ENCODE results near the gene CACNA2D3.

Gene CACNA2D3

DNA sequence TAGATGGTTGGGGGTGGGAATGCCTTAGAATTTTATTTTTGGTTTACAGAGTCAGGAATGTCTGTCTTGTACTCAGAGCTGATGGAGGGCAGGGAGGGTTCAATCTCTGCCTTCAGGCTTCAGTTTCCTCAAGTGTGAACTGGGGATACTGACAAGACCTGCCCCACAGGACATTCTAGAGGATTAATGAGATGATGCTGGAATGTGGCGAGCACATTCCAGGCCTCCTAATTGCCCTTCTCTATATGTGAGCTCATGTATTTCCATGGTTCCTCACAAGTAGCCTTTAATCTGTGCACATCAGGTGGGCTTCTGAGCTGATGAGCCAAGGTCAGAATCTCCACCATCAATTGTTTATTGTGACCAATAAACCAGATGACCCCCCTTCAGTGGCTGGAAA, 90.4 kb downstream of the CACNA2D3 start:
- TF ChIP-seq TAF1 (IDR thresholded peaks at IDR 0.05; ENCODE audit: borderline replicate concordance, insufficient read depth, low read length) (no peak), SIN3A (IDR thresholded peaks at IDR 0.05; ENCODE audit: borderline replicate concordance, insufficient read depth, low read length) (no peak)
- TF ChIP-seq, protein P1, sequence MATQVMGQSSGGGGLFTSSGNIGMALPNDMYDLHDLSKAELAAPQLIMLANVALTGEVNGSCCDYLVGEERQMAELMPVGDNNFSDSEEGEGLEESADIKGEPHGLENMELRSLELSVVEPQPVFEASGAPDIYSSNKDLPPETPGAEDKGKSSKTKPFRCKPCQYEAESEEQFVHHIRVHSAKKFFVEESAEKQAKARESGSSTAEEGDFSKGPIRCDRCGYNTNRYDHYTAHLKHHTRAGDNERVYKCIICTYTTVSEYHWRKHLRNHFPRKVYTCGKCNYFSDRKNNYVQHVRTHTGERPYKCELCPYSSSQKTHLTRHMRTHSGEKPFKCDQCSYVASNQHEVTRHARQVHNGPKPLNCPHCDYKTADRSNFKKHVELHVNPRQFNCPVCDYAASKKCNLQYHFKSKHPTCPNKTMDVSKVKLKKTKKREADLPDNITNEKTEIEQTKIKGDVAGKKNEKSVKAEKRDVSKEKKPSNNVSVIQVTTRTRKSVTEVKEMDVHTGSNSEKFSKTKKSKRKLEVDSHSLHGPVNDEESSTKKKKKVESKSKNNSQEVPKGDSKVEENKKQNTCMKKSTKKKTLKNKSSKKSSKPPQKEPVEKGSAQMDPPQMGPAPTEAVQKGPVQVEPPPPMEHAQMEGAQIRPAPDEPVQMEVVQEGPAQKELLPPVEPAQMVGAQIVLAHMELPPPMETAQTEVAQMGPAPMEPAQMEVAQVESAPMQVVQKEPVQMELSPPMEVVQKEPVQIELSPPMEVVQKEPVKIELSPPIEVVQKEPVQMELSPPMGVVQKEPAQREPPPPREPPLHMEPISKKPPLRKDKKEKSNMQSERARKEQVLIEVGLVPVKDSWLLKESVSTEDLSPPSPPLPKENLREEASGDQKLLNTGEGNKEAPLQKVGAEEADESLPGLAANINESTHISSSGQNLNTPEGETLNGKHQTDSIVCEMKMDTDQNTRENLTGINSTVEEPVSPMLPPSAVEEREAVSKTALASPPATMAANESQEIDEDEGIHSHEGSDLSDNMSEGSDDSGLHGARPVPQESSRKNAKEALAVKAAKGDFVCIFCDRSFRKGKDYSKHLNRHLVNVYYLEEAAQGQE (IDR thresholded peaks at IDR 0.05; ENCODE audit: insufficient read depth in 1 of 2, low read depth in 2 of 2, low read length in 2 of 2) = no peak

DNA sequence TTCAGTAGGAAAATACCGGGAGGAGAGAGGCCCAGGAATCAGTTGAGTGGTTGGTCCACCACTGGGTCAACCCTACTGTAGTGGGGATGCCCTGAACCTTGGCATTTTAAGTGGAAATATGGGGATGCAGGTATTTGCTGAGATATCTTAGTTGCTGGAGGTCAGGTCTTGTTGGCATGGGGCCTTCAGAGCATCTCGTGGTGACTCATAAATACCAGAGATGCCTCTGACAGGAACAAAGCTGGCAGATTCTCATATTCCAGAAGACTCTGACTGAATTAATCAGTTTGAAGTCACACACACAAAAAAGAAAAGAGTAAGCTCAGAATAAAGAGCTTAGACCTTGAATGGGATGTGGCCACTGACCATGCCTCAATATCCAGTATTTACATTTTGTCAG, 91.6 kb downstream of the CACNA2D3 start:
- TF ChIP-seq FOXP2 (optimal IDR thresholded peaks at IDR 0.05; ENCODE audit: borderline replicate concordance, extremely low read depth, extremely low read length, insufficient read depth) = no peak
- no peak for TF ChIP-seq SIN3A (IDR thresholded peaks at IDR 0.05; ENCODE audit: borderline replicate concordance, insufficient read depth, low read length)
- TF ChIP-seq, protein P1 (IDR thresholded peaks at IDR 0.05; ENCODE audit: insufficient read depth in 1 of 2, low read depth in 2 of 2, low read length in 2 of 2) = no peak
- TF ChIP-seq POLR2AphosphoS5 (IDR thresholded peaks at IDR 0.05; ENCODE audit: low read depth, low read length) = no peak
- TF ChIP-seq TAF1 (IDR thresholded peaks at IDR 0.05; ENCODE audit: borderline replicate concordance, insufficient read depth, low read length) = no peak

DNA sequence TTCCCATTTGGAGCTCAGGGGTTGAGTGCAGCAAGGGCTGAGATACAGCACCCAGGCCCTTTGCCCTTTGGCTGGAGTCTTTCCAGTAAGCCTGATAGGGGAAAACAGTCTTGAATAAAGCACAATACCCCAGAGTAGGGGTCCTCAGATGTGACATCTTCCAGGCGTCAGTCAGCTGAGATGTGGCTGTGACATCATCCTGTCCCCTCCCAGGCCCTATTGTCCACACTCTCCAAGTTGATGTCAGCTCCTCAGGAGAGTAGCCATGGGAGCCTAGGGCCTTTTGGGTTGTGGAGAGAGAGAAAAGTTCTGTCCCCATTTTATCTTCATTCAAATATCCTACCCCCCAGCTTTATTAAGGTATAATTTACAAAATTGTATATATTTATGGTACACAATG, 92.5 kb downstream of the CACNA2D3 start:
- TF ChIP-seq FOXP2 (optimal IDR thresholded peaks at IDR 0.05; ENCODE audit: borderline replicate concordance, extremely low read depth, extremely low read length, insufficient read depth) (no peak), POLR2AphosphoS5 (IDR thresholded peaks at IDR 0.05; ENCODE audit: low read depth, low read length) (no peak), TAF1 (IDR thresholded peaks at IDR 0.05; ENCODE audit: borderline replicate concordance, insufficient read depth, low read length) (no peak), SIN3A (IDR thresholded peaks at IDR 0.05; ENCODE audit: borderline replicate concordance, insufficient read depth, low read length) (no peak)
- TF ChIP-seq, protein P1 (IDR thresholded peaks at IDR 0.05; ENCODE audit: insufficient read depth in 1 of 2, low read depth in 2 of 2, low read length in 2 of 2) = no peak

DNA sequence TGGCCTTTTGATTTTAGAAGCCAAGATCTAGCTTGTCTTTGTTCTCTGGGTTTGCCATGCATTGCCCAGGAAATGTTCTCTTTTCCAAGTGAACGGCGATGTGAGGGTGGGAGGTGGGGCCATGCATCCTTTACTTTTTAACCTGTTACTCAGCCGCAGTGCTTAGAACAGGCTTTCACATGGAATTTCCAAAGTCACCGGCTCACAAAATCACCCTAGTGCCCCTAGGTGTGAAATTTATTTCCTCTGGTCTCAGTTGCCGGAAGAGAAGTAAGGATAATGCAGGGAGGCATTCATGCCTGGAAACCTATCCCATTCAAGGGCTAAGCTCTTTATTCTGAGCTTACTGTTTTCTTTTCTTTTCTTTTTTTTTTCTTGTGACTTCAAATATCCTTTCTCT, 93.2 kb downstream of the CACNA2D3 start:
- TF ChIP-seq TAF1 (IDR thresholded peaks at IDR 0.05; ENCODE audit: borderline replicate concordance, insufficient read depth, low read length) (no peak), SIN3A (IDR thresholded peaks at IDR 0.05; ENCODE audit: borderline replicate concordance, insufficient read depth, low read length) (no peak)

DNA sequence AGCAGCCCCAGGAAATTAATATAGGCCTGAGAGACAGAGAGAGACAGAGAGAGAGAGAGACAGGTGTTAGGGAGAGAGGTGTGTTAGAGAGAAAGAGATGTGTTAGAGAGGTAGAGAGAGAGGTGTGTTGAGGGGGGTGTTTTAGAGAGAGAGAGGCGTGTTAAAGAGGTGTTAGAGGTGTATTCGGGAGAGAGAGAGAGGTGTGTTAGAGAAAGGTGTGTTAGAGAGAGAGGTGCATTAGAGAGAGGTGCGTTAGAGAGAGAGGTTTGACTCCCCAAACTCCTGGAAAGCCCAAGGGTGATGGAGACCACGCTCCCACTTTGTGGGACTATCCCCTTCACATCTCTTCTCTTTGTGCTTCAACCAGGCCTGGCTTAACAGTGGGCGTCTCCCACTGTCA, 95.5 kb downstream of the CACNA2D3 start:
- TF ChIP-seq FOXP2 (optimal IDR thresholded peaks at IDR 0.05; ENCODE audit: borderline replicate concordance, extremely low read depth, extremely low read length, insufficient read depth) (no peak), POLR2AphosphoS5 (IDR thresholded peaks at IDR 0.05; ENCODE audit: low read depth, low read length) (no peak), SIN3A (IDR thresholded peaks at IDR 0.05; ENCODE audit: borderline replicate concordance, insufficient read depth, low read length) (no peak), TAF1 (IDR thresholded peaks at IDR 0.05; ENCODE audit: borderline replicate concordance, insufficient read depth, low read length) (no peak)
- TF ChIP-seq, protein P1 (IDR thresholded peaks at IDR 0.05; ENCODE audit: insufficient read depth in 1 of 2, low read depth in 2 of 2, low read length in 2 of 2) = no peak
